Measurements from ENCODE around the gene FSTL4. TPM values are rescaled to one million over a fixed set of nuclear protein-coding genes. Genes with fewer than 3 reads are reported as not detected.
"Not testable (repeated sequence)": the region's sequence is repeated elsewhere in the genome, so short reads cannot be mapped to it uniquely, and the experiment has no call there.

Gene FSTL4
- total and polyA plus RNA-seq, 4 donors: 2.3 to 6.4 (median 5.5) TPM

GRCh38 chr5:133538718-133539117 lies 73.6 kb downstream of the FSTL4 start:
- Histone ChIP-seq H3K36me3 (ENCODE audit: control insufficient read depth, insufficient read depth, low read length) (no peaks in the 10 kb centered on the region), H3K27me3 (ENCODE audit: control insufficient read depth, insufficient read depth, low read length) (no peaks in the 10 kb centered on the region), H3K27ac (ENCODE audit: low read depth, low read length) (no peak overlapping the region), H3K4me3 (ENCODE audit: low read depth, low read length) (no peak overlapping the region), H3K4me1 (ENCODE audit: control insufficient read depth, insufficient read depth, low read length) (no peaks in the 10 kb centered on the region), H3K9me3 (ENCODE audit: control insufficient read depth, insufficient read depth, low read length) (no peaks in the 10 kb centered on the region)
- no peak for DNase-seq (ENCODE audit: low read depth in 4 of 6, low spot score in 6 of 6)
- 65% methylated on average over 3 of the region's 7 CpGs for WGBS (ENCODE audit: insufficient coverage)

- not testable (repeated sequence) for H3K4me3 ChIP-seq (ENCODE audit: low read depth, low read length); H3K4me1 ChIP-seq (ENCODE audit: control insufficient read depth, insufficient read depth, low read length); H3K27me3 ChIP-seq (ENCODE audit: control insufficient read depth, insufficient read depth, low read length); H3K9me3 ChIP-seq (ENCODE audit: control insufficient read depth, insufficient read depth, low read length); H3K27ac ChIP-seq (ENCODE audit: low read depth, low read length); H3K36me3 ChIP-seq (ENCODE audit: control insufficient read depth, insufficient read depth, low read length); DNase-seq (ENCODE audit: low read depth in 4 of 6, low spot score in 6 of 6)
- WGBS (ENCODE audit: insufficient coverage): no CpG with 5 or more reads among the region's 13 CpGs
These were observed 77.0 kb downstream of the FSTL4 start for GRCh38 chr5:133535241-133535929.

- WGBS (ENCODE audit: insufficient coverage): no CpG with 5 or more reads among the region's 2 CpGs
- no peak overlapping the region for H3K4me3 ChIP-seq (ENCODE audit: low read depth, low read length)
- no peak overlapping the region for H3K27ac ChIP-seq (ENCODE audit: low read depth, low read length)
- DNase-seq (ENCODE audit: low read depth in 4 of 6, low spot score in 6 of 6): no peak
- H3K4me1 ChIP-seq (ENCODE audit: control insufficient read depth, insufficient read depth, low read length): peaks cover 10% of the 10 kb centered on the region
- no peaks in the 10 kb centered on the region for H3K9me3 ChIP-seq (ENCODE audit: control insufficient read depth, insufficient read depth, low read length)
- H3K36me3 ChIP-seq (ENCODE audit: control insufficient read depth, insufficient read depth, low read length): no peaks in the 10 kb centered on the region
- no peaks in the 10 kb centered on the region for H3K27me3 ChIP-seq (ENCODE audit: control insufficient read depth, insufficient read depth, low read length)
These were observed 77.8 kb downstream of the FSTL4 start for GRCh38 chr5:133534566-133534965.

GRCh38 chr5:133533541-133533940 lies 78.8 kb downstream of the FSTL4 start:
- no peak for DNase-seq (ENCODE audit: low read depth in 4 of 6, low spot score in 6 of 6)
- Histone ChIP-seq H3K27me3 (ENCODE audit: control insufficient read depth, insufficient read depth, low read length) (no peaks in the 10 kb centered on the region), H3K4me3 (ENCODE audit: low read depth, low read length) (no peak overlapping the region), H3K9me3 (ENCODE audit: control insufficient read depth, insufficient read depth, low read length) (no peaks in the 10 kb centered on the region), H3K27ac (ENCODE audit: low read depth, low read length) (no peak overlapping the region), H3K36me3 (ENCODE audit: control insufficient read depth, insufficient read depth, low read length) (no peaks in the 10 kb centered on the region), H3K4me1 (ENCODE audit: control insufficient read depth, insufficient read depth, low read length) (peaks cover 10% of the 10 kb centered on the region)
- 81% methylated on average over 2 of the region's 4 CpGs for WGBS (ENCODE audit: insufficient coverage)

- no peak overlapping the region for H3K4me3 ChIP-seq (ENCODE audit: low read depth, low read length)
- H3K27ac ChIP-seq (ENCODE audit: low read depth, low read length): no peak overlapping the region
- H3K36me3 ChIP-seq (ENCODE audit: control insufficient read depth, insufficient read depth, low read length): no peaks in the 10 kb centered on the region
- H3K4me1 ChIP-seq (ENCODE audit: control insufficient read depth, insufficient read depth, low read length): peaks cover 10% of the 10 kb centered on the region
- 38% methylated on average over 2 of the region's 4 CpGs for WGBS (ENCODE audit: insufficient coverage)
- H3K9me3 ChIP-seq (ENCODE audit: control insufficient read depth, insufficient read depth, low read length): no peaks in the 10 kb centered on the region
- H3K27me3 ChIP-seq (ENCODE audit: control insufficient read depth, insufficient read depth, low read length): no peaks in the 10 kb centered on the region
- peak in 2 of 6 donors; percentile 57 to 66 for DNase-seq (ENCODE audit: low read depth in 4 of 6, low spot score in 6 of 6)
These were observed 80.7 kb downstream of the FSTL4 start for GRCh38 chr5:133531594-133531993.

DNA sequence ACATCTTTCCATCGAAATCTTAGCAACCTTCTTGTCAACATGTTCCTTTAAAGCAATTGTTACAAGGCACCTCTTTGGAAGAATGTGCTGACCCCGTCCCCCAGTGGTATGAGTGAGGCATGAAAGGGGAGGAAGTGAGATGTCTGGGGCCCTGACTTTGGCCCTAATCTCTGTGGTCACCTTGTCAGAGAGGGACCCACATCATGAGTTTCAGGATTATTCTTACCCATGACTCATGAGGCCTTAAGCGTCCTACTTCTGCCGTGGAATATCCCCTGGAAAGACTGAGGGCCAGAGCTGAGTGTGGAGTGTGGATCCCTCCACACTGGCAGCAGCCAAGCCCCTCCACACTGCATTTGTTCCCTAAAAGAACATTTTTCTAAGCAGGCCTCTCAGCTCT lies 81.2 kb downstream of the FSTL4 start:
- H3K4me1 ChIP-seq (ENCODE audit: control insufficient read depth, insufficient read depth, low read length): peaks cover 10% of the 10 kb centered on the region
- no peaks in the 10 kb centered on the region for H3K36me3 ChIP-seq (ENCODE audit: control insufficient read depth, insufficient read depth, low read length)
- H3K9me3 ChIP-seq (ENCODE audit: control insufficient read depth, insufficient read depth, low read length): no peaks in the 10 kb centered on the region
- no peak overlapping the region for H3K27ac ChIP-seq (ENCODE audit: low read depth, low read length)
- WGBS (ENCODE audit: insufficient coverage): no CpG with 5 or more reads among the region's 4 CpGs
- no peak overlapping the region for H3K4me3 ChIP-seq (ENCODE audit: low read depth, low read length)
- DNase-seq (ENCODE audit: low read depth in 4 of 6, low spot score in 6 of 6): no peak
- H3K27me3 ChIP-seq (ENCODE audit: control insufficient read depth, insufficient read depth, low read length): no peaks in the 10 kb centered on the region

- DNase-seq (ENCODE audit: low read depth in 4 of 6, low spot score in 6 of 6): no peak
- no peaks in the 10 kb centered on the region for H3K9me3 ChIP-seq (ENCODE audit: control insufficient read depth, insufficient read depth, low read length)
- H3K36me3 ChIP-seq (ENCODE audit: control insufficient read depth, insufficient read depth, low read length): no peaks in the 10 kb centered on the region
- peaks cover 17% of the 10 kb centered on the region for H3K4me1 ChIP-seq (ENCODE audit: control insufficient read depth, insufficient read depth, low read length)
- H3K4me3 ChIP-seq (ENCODE audit: low read depth, low read length): no peak overlapping the region
- no peak overlapping the region for H3K27ac ChIP-seq (ENCODE audit: low read depth, low read length)
- whole genome bisulfite sequencing (ENCODE audit: insufficient coverage): 71% methylated on average over 6 of the region's 6 CpGs
- H3K27me3 ChIP-seq (ENCODE audit: control insufficient read depth, insufficient read depth, low read length): no peaks in the 10 kb centered on the region
These were observed 82.1 kb downstream of the FSTL4 start for GRCh38 chr5:133530270-133530669.

DNA sequence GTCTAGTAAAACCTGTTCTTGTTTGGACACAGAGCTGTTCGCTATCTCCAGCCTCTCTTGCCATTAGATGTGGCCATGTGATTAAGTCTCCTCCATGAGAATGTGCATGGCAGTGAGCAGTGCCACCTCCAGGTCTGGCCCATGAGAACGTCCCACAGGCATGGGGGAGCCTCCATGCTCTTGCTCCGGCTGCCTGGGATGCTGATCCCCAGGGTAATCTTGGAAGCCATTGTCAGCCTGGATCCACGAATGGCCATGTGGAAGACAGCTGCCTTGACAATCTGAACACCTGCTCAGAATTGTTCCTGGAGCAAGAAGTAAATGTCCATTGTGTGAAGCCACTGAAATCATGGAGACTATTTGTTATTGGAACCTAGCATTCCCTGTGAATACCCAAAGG lies 83.5 kb downstream of the FSTL4 start:
- no peaks in the 10 kb centered on the region for H3K27me3 ChIP-seq (ENCODE audit: control insufficient read depth, insufficient read depth, low read length)
- no peaks in the 10 kb centered on the region for H3K36me3 ChIP-seq (ENCODE audit: control insufficient read depth, insufficient read depth, low read length)
- H3K4me1 ChIP-seq (ENCODE audit: control insufficient read depth, insufficient read depth, low read length): peaks cover 27% of the 10 kb centered on the region
- H3K4me3 ChIP-seq (ENCODE audit: low read depth, low read length): no peak overlapping the region
- no peaks in the 10 kb centered on the region for H3K9me3 ChIP-seq (ENCODE audit: control insufficient read depth, insufficient read depth, low read length)
- WGBS (ENCODE audit: insufficient coverage): 72% methylated on average over 4 of the region's 4 CpGs
- no peak overlapping the region for H3K27ac ChIP-seq (ENCODE audit: low read depth, low read length)
- DNase-seq (ENCODE audit: low read depth in 4 of 6, low spot score in 6 of 6): no peak

GRCh38 chr5:133527311-133527710 lies 85.0 kb downstream of the FSTL4 start:
- no peaks in the 10 kb centered on the region for H3K36me3 ChIP-seq (ENCODE audit: control insufficient read depth, insufficient read depth, low read length)
- H3K27me3 ChIP-seq (ENCODE audit: control insufficient read depth, insufficient read depth, low read length): no peaks in the 10 kb centered on the region
- WGBS (ENCODE audit: insufficient coverage): 67% methylated on average over 1 of the region's 2 CpGs
- no peaks in the 10 kb centered on the region for H3K9me3 ChIP-seq (ENCODE audit: control insufficient read depth, insufficient read depth, low read length)
- DNase-seq (ENCODE audit: low read depth in 4 of 6, low spot score in 6 of 6): no peak
- no peak overlapping the region for H3K27ac ChIP-seq (ENCODE audit: low read depth, low read length)
- H3K4me1 ChIP-seq (ENCODE audit: control insufficient read depth, insufficient read depth, low read length): peaks cover 27% of the 10 kb centered on the region
- H3K4me3 ChIP-seq (ENCODE audit: low read depth, low read length): no peak overlapping the region

GRCh38 chr5:133526368-133526767 lies 86.0 kb downstream of the FSTL4 start:
- WGBS (ENCODE audit: insufficient coverage): 92% methylated on average over 4 of the region's 7 CpGs
- H3K4me1 ChIP-seq (ENCODE audit: control insufficient read depth, insufficient read depth, low read length): peaks cover 27% of the 10 kb centered on the region
- H3K9me3 ChIP-seq (ENCODE audit: control insufficient read depth, insufficient read depth, low read length): no peaks in the 10 kb centered on the region
- no peaks in the 10 kb centered on the region for H3K36me3 ChIP-seq (ENCODE audit: control insufficient read depth, insufficient read depth, low read length)
- no peaks in the 10 kb centered on the region for H3K27me3 ChIP-seq (ENCODE audit: control insufficient read depth, insufficient read depth, low read length)
- H3K4me3 ChIP-seq (ENCODE audit: low read depth, low read length): no peak overlapping the region
- DNase-seq (ENCODE audit: low read depth in 4 of 6, low spot score in 6 of 6): no peak
- H3K27ac ChIP-seq (ENCODE audit: low read depth, low read length): no peak overlapping the region
